ENCODE measurements around the gene TTLL5. TPM values are rescaled to one million over a fixed set of nuclear protein-coding genes. Genes with fewer than 3 reads are reported as not detected.
"Not testable (repeated sequence)": the region's sequence is repeated elsewhere in the genome, so short reads cannot be mapped to it uniquely, and the experiment has no call there.

TTLL5 gene
- total and polyA plus RNA-seq, 2 of the 13 experiments (the other 11 are each of a cell fraction or from before 2014, with no cell fraction given), result 11.8 to 18.8 TPM

GRCh38 chr14:75846694-75847093, 185.6 kb downstream of the TTLL5 start:
- H3K79me2 ChIP-seq (ENCODE audit: insufficient read depth, low read length); H3K27me3 ChIP-seq (ENCODE audit: control insufficient read depth in 1 of 2, insufficient read depth in 2 of 2, low read length in 2 of 2); H3K27ac ChIP-seq (ENCODE audit: extremely low read length, insufficient read depth, low read length); H4K20me1 ChIP-seq (ENCODE audit: insufficient read depth, low read length); BruUV-seq (replicated peaks); FAIRE-seq; H3K4me3 ChIP-seq (replicated peaks in 1 of 3; ENCODE audit: insufficient read depth in 1 of 3, low read depth in 2 of 3, low read length in 3 of 3); intact Hi-C loops (cut with micrococcal nuclease; ENCODE audit: unreplicated experiment); POLR2A ChIA-PET; H3K4me1 ChIP-seq (ENCODE audit: insufficient read depth, low read length); in situ Hi-C loops (cut with HindIII; ENCODE audit: extremely low pct_ligation_motif_present, low pct_unique_long_range_greater_than_20kb); ATAC-seq; H3K4me2 ChIP-seq (ENCODE audit: low read depth, low read length); H3K36me3 ChIP-seq (replicated peaks in 1 of 2; ENCODE audit: control insufficient read depth in 1 of 2, insufficient read depth in 2 of 2, low read length in 2 of 2); H3K9me3 ChIP-seq (ENCODE audit: low read length); H2AFZ ChIP-seq (ENCODE audit: low read length); CTCF ChIA-PET (ENCODE audit: low intra/inter-chr PET ratio, low total read pairs); DNase-seq (ENCODE audit: low spot score); H3K9ac ChIP-seq (ENCODE audit: insufficient read depth, low read depth, low read length): not testable (repeated sequence)
- WGBS (ENCODE audit: low lambda C conversion rate), result 97% methylated on average over 5 of the region's 5 CpGs

- no peak for FAIRE-seq
- no peak overlapping the region for H3K4me3 ChIP-seq (replicated peaks in 1 of 3; ENCODE audit: insufficient read depth in 1 of 3, low read depth in 2 of 3, low read length in 3 of 3)
- H3K79me2 ChIP-seq (ENCODE audit: insufficient read depth, low read length), result no peaks in the 10 kb centered on the region
- H3K4me1 ChIP-seq (ENCODE audit: insufficient read depth, low read length), result peaks cover 7% of the 10 kb centered on the region; the same call in 1 of the 2 replicates
- ChIA-PET POLR2A (no interaction called here), CTCF (ENCODE audit: low intra/inter-chr PET ratio, low total read pairs) (no interaction called here)
- BruUV-seq (replicated peaks), result no TSS peak
- whole genome bisulfite sequencing (ENCODE audit: low lambda C conversion rate), result 100% methylated on average over 2 of the region's 2 CpGs
- in situ Hi-C loops (cut with HindIII; ENCODE audit: extremely low pct_ligation_motif_present, low pct_unique_long_range_greater_than_20kb) (no loop called here), intact Hi-C loops (cut with micrococcal nuclease; ENCODE audit: unreplicated experiment) (no loop called here)
- no peak overlapping the region for H3K9ac ChIP-seq (ENCODE audit: insufficient read depth, low read depth, low read length)
- no peak for ATAC-seq
- H3K27ac ChIP-seq (ENCODE audit: extremely low read length, insufficient read depth, low read length), result no peak overlapping the region
- H4K20me1 ChIP-seq (ENCODE audit: insufficient read depth, low read length), result no peaks in the 10 kb centered on the region
- H3K27me3 ChIP-seq (ENCODE audit: control insufficient read depth in 1 of 2, insufficient read depth in 2 of 2, low read length in 2 of 2), result no peaks in the 10 kb centered on the region
- no peak overlapping the region for H2AFZ ChIP-seq (ENCODE audit: low read length)
- no peaks in the 10 kb centered on the region; a peak in 2 of 5 replicates for H3K36me3 ChIP-seq (replicated peaks in 1 of 2; ENCODE audit: control insufficient read depth in 1 of 2, insufficient read depth in 2 of 2, low read length in 2 of 2)
- no peak for TF ChIP-seq FIP1L1 (IDR thresholded peaks at IDR 0.05; ENCODE audit: borderline replicate concordance, insufficient read depth, low read depth, low read length)
- TF ChIP-seq SRSF4 (IDR thresholded peaks at IDR 0.05; ENCODE audit: low read depth, low read length, poor library complexity, severe bottlenecking), result no peak
- TF ChIP-seq NFYC (CRISPR knock-in tag; IDR thresholded peaks at IDR 0.05), result no peak
- TF ChIP-seq ZNF7 (CRISPR knock-in tag; IDR thresholded peaks at IDR 0.05), result no peak
- no peak for TF ChIP-seq ZBTB20 (CRISPR knock-in tag; IDR thresholded peaks at IDR 0.05; ENCODE audit: borderline replicate concordance, low read depth)
- no peak for TF ChIP-seq RCOR2 (CRISPR knock-in tag; IDR thresholded peaks at IDR 0.05)
- TF ChIP-seq ZNF550 (CRISPR knock-in tag; IDR thresholded peaks at IDR 0.05; ENCODE audit: borderline replicate concordance), result no peak
- TF ChIP-seq SNRNP70 (IDR thresholded peaks at IDR 0.05; ENCODE audit: low read depth, low read length), result no peak
- TF ChIP-seq, protein P1, sequence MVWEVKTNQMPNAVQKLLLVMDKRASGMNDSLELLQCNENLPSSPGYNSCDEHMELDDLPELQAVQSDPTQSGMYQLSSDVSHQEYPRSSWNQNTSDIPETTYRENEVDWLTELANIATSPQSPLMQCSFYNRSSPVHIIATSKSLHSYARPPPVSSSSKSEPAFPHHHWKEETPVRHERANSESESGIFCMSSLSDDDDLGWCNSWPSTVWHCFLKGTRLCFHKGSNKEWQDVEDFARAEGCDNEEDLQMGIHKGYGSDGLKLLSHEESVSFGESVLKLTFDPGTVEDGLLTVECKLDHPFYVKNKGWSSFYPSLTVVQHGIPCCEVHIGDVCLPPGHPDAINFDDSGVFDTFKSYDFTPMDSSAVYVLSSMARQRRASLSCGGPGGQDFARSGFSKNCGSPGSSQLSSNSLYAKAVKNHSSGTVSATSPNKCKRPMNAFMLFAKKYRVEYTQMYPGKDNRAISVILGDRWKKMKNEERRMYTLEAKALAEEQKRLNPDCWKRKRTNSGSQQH (CRISPR knock-in tag; IDR thresholded peaks at IDR 0.05; ENCODE audit: low read depth), result no peak
- TF ChIP-seq ZNF567 (CRISPR knock-in tag; IDR thresholded peaks at IDR 0.05; ENCODE audit: borderline replicate concordance), result no peak
- no peak for TF ChIP-seq NONO (IDR thresholded peaks at IDR 0.05)
- TF ChIP-seq NONO (CRISPR knock-in tag; conservative IDR thresholded peaks at IDR 0.05), result no peak
- no peak for TF ChIP-seq HNRNPH1 (optimal IDR thresholded peaks at IDR 0.05; ENCODE audit: low read depth, low read length)
- no peaks in the 10 kb centered on the region for H3K9me3 ChIP-seq (ENCODE audit: low read length)
- no peak overlapping the region for H3K4me2 ChIP-seq (ENCODE audit: low read depth, low read length)
- no peak for DNase-seq (ENCODE audit: low spot score)
These were observed 186.5 kb downstream of the TTLL5 start for GRCh38 chr14:75847584-75847983.
